Activated CD8-positive, alpha-beta memory T cell treated with anti-CD3 and anti-CD28 coated beads for 4 hours (primary cell): ENCODE results near the gene ODAD3.
"Not testable (repeated sequence)": the region's sequence is repeated elsewhere in the genome, so short reads cannot be mapped to it uniquely, and the experiment has no call there.

ENCODE experiments used
- DNase-seq, 2 donors: peaks; one replicate each; pipeline ENCODE4 v3.0.0-alpha.2; 2020; ENCODE audit warnings: low read depth in 2 of 2

ODAD3 gene

DNA sequence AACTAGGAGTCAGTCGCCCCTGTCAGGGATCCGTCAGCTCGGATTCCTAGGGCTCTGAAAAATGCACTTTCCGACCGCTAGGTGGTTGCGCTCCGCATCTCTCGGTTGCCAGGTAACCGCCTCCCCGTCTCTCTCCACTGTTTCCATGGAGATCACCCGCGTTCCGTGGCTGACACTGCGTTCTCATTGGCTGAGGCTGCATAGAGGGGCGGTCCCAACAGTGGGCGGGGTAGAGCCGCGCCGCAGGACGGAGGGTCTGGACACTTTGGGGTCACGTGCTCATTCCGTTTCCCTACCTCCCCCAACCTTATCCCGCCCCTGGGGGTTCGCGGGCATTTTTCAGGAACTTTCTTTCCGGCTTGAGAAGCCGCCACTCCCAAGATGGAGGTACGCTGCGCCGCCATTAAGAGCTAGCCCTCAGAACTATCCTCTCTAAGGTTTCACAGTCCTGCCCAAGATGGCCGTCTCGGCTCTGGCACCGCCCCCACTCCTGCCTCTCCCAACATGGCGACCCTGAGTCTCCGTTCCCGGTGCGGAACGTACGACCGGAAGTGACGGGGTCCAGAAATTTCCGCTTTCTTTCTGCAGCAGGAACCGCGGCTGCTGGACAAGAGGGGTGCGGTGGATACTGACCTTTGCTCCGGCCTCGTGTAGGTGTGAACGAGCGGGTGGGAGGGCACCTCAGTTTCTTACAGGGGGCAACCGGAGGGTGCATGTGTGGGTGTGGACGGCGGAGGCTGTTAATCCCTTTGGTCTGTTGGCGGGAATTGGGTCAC, at the start of gene ODAD3, which contains the start of gene PRKCSH:
TSS of gene ODAD3 (minus strand) at position 65 of the 776 bp plus-strand sequence. CDS start 105 bp downstream, outside the sequence.
TSS of gene PRKCSH (plus strand) at position 579 of the 776 bp plus-strand sequence. CDS start 483 bp downstream, outside the sequence.
- DNase-seq, result peak; percentile 96 to 98

DNA sequence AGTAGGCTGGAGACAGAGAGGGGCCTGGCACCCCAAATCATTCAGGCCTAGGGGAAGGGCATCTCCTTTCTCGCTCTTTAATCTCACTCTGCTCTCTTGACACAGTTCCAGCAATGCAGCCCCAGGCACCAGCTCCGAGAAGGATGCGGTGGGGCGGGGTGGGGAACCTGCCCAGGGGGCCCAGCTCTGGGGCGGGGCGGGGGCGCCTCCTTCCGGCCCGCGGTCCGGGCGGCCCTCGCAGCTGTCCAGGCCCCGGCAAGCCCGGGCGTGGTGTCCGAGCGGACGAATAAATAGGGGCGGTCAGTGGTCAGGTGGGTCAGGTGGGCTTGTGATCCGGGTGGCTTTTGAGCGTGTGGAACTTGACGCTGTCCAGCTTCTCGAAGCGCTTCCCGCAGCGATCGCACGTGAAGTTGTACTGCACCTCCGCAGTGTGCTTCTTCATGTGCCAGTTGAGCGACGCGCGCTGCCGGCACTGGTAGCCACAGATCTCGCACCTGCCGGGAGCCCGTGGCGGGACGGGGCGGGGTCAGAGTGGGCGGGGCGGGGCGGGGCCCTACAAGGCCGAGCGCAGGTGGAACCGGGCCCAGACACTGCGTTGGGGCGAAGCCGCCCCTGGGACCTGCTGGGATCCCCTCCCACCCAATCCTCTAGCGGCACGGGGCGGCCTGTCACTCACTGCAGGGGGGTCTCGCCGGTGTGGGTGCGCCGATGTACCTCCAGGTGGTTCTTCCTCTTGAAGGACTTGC, 48.6 kb upstream of the ODAD3 start:
- no peak for DNase-seq

- peak; percentile 49 to 69 for DNase-seq
Observed at GRCh38 chr19:11482384-11483050, 47.6 kb upstream of the ODAD3 start.

GRCh38 chr19:11481534-11482383, 46.8 kb upstream of the ODAD3 start:
- DNase-seq, result peak; percentile 21 to 50

DNA sequence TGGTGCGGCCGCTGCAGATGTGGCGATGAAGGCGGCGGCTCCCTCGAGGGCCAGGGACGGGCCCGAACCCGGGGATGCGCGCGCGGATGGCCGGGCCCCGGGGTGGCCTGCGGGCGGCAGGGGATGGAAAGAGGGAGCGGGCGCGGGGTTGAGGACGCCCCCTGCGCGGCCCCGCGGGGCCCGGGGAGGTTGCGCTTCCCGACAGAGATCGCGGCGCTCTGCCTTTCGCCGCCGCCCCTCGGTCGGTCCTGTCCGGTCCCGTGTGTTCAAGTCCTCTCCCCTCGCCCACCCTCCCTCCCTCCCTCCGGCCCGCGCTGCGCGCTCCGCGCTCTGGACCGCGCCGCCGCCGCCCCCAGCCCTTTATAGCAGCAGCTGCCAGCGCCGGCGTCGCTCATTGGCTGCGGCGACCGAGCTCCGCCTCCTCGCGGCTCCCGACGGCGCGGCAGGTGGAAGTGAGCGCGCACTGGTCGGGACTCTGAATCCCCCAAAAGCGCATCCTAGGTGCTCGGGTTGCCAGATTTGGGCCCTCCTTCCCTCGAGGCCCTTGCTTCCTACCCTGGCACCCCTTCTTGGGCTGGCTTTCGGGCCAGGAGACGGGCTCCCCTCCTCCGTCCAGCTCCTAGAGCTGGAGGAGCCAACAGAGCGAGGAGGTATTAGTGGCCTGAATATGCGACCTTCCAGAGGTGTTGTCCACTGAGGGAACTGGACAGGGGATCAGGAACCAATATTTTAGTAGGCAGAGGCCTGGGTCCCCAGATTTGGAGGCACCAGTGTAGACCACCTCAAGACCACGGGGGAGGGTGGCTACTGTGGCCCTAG, 46.0 kb upstream of the ODAD3 start, which contains the start of gene ELAVL3:
TSS of gene ELAVL3 (minus strand) at position 332 of the 819 bp plus-strand sequence. CDS start 438 bp downstream, outside the sequence.
- no peak for DNase-seq

DNA sequence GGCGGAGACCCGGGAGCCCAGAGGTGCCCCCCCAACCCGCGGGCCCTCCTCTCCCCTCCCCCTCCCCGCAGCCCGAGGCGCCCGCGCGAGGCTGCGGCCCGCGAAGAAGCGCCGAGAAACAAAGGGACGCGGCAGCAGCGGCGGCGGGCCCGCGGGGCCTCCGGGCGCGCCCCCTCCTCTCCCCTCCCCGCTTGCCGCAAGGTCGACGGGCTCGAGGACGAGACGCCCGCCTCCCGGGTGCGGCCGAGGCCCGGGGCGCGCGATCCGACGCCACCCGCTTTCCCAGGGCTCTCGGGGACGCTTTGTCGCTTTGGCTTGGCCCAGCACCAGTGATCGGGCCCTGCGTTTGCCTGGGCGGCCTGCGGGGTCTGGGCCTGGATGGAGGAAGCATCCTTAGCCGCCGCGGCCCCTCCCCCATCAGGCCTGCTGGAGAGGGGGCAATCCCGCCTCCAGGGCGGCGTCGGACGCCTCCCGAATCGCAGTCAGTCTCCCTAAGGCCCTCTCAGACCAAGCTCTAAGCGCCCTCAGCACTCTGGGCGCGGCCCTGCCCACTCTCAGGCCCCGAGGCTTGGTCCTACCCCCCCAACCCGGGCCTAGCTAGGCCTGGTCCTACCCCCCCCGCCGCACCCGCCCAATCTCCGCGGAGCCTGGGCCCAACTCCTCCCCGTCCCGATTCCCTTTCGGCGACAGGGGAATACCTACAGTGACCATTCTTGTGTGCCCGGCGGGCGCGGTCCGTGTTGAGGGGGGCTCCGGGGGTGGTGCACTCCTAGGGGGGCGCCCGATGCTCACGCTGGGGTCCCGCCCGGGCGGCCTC, 45.2 kb upstream of the ODAD3 start:
- DNase-seq, result no peak

DNA sequence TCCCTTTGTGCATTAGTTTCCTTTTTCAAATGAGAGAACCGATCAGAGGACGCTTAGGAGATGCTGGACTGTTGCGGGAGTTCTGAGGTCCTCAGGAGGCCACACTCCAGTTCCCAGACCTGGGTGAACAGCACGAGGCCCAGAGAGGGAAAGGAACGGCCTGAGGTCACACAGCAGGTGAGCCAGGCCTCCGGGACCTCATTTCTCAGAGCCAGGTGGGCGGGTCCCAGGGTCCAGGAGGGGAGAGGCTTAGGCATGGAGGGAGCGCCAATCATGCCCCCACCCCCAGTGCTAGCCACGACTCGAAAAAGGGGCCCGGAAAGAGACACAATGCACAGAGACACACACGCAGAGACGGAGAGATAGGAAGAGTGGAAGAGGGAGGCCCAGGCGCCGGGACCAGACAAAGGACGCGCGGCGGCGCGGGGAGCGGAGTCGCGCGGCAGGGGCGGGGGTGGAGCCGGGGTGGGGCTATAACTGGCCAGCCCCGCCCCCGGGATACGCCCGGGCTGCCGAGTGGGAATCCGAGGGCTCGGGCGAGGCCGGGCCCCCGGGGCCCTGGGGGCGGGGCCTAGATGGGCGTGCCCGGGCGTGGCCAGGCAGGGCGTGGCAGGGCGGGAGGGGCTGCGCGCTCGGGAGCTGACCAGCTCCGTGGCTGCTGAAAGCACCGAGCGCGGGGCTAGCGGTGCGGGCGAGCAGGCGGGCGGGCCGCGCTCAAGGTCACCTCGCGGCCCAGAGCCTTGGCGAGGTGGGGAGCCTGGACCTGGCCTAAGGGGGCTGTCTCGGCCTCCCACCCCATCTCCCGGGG, 44.4 kb upstream of the ODAD3 start:
- DNase-seq, result no peak

- DNase-seq, result no peak
Observed at GRCh38 chr19:11478167-11479089, 43.5 kb upstream of the ODAD3 start.

GRCh38 chr19:11475861-11476260, 40.9 kb upstream of the ODAD3 start:
- no peak for DNase-seq

GRCh38 chr19:11475343-11475742, 40.4 kb upstream of the ODAD3 start:
- not testable (repeated sequence) for DNase-seq

- DNase-seq, result no peak
Observed at GRCh38 chr19:11473725-11474124, 38.8 kb upstream of the ODAD3 start.

- not testable (repeated sequence) for DNase-seq
Observed at GRCh38 chr19:11468266-11468845, 33.4 kb upstream of the ODAD3 start.

GRCh38 chr19:11465600-11465999, 30.7 kb upstream of the ODAD3 start:
- DNase-seq, result no peak

GRCh38 chr19:11464333-11465265, 29.7 kb upstream of the ODAD3 start:
- DNase-seq, result no peak

DNA sequence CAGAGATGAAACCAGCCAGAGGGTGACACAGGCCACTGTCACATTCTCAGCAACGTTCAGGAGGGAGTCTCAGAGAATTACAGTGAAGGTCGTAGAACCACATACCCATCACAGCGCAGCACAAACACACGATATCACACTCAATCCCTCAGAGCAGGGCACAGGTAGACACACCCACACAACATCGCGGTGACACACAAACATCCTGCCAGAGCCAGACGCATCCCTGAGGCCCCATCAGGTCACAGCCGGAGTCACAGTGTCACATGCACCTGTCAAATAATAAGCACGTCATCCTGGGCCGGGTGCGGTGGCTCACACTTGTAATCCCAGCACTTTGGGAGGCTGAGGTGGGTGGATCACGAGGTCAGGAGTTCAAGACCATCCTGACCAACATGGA, 28.5 kb upstream of the ODAD3 start:
- no peak for DNase-seq

DNA sequence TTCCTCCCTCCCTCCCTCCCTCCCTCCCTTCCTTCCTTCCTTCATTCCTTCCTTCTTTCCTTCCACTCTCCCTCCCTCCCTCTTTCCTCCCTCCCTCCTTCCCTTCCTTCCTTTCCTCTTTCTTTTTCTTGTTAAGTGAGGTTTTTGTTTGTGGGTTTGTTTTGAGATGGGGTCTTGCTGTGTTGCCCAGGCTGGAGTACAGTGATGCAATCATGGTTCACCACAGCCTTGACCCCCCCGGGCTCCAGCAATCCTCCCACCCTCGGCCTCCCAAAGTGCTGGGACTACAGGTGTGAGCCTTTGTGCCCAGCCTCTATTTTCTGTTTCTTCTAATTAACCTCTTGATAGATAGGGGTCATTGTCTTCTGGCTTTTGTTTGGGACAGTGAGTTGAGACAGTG, 26.5 kb upstream of the ODAD3 start:
- DNase-seq, result no peak
